ENCODE measurements around the gene CCDC106.
A peak's percentile ranks its signal among the peaks of the same experiment; 100 is the strongest.

The CCDC106 gene

DNA sequence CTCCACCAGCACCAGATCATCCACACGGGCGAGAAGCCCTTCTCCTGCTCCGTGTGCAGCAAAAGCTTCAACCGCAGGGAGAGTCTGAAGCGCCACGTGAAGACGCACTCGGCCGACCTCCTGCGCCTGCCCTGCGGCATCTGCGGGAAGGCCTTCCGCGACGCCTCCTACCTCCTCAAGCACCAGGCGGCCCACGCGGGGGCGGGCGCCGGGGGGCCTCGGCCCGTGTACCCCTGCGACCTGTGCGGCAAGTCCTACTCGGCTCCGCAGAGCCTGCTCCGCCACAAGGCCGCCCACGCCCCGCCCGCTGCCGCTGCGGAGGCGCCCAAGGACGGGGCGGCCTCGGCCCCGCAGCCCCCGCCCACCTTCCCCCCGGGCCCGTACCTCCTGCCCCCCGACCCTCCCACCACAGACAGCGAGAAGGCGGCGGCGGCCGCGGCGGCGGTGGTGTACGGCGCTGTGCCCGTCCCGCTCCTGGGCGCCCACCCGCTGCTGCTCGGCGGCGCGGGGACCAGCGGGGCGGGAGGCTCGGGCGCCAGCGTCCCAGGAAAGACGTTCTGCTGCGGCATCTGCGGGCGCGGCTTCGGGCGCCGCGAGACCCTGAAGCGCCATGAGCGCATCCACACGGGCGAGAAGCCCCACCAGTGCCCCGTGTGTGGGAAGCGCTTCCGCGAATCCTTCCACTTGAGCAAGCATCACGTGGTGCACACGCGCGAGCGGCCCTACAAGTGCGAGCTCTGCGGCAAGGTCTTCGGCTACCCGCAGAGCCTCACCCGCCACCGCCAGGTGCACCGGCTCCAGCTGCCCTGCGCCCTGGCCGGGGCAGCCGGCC lies 33.1 kb upstream of the CCDC106 start:
- no peak for DNase-seq (ENCODE audit: low spot score)

DNA sequence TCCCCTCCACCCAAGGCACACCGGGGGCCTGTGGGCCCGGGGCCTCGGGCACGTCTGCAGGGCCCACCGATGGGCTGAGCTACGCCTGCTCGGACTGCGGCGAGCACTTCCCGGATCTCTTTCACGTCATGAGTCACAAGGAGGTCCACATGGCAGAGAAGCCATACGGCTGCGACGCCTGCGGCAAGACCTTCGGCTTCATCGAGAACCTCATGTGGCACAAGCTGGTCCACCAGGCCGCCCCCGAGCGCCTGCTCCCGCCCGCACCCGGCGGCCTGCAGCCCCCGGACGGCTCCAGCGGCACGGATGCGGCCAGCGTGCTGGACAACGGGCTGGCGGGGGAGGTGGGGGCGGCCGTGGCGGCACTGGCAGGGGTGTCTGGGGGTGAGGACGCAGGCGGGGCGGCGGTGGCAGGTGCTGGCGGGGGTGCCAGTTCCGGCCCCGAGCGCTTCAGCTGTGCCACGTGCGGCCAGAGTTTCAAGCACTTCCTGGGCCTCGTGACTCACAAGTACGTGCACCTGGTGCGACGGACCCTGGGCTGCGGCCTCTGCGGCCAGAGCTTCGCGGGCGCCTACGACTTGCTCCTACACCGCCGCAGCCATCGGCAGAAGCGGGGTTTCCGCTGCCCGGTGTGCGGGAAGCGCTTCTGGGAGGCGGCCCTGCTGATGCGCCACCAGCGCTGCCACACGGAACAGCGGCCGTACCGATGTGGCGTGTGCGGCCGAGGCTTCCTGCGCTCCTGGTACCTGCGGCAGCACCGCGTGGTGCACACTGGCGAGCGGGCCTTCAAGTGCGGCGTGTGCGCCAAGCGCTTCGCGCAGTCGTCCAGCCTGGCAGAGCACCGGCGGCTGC lies 32.2 kb upstream of the CCDC106 start:
- no peak for DNase-seq (ENCODE audit: low spot score)

DNA sequence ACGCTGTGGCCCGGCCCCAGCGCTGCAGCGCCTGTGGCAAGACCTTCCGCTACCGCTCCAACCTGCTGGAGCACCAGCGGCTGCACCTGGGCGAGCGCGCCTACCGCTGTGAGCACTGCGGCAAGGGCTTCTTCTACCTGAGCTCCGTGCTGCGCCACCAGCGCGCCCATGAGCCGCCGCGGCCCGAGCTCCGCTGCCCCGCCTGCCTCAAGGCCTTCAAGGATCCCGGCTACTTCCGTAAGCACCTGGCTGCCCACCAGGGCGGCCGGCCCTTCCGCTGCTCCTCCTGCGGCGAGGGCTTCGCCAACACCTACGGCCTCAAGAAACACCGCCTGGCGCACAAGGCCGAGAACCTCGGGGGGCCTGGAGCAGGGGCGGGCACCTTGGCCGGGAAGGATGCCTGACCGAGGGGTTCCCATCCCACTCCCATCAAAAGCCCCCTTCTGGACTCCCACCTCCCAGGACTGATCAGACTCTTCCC lies 31.6 kb upstream of the CCDC106 start:
- no peak for DNase-seq (ENCODE audit: low spot score)

- no peak for DNase-seq (ENCODE audit: low spot score)
Measured at GRCh38 chr19:55617426-55617825, 30.6 kb upstream of the CCDC106 start.

- DNase-seq (ENCODE audit: low spot score), result no peak
Measured at GRCh38 chr19:55618426-55618825, 29.6 kb upstream of the CCDC106 start.

- no peak for DNase-seq (ENCODE audit: low spot score)
Measured at GRCh38 chr19:55619286-55619685, 28.7 kb upstream of the CCDC106 start.

DNA sequence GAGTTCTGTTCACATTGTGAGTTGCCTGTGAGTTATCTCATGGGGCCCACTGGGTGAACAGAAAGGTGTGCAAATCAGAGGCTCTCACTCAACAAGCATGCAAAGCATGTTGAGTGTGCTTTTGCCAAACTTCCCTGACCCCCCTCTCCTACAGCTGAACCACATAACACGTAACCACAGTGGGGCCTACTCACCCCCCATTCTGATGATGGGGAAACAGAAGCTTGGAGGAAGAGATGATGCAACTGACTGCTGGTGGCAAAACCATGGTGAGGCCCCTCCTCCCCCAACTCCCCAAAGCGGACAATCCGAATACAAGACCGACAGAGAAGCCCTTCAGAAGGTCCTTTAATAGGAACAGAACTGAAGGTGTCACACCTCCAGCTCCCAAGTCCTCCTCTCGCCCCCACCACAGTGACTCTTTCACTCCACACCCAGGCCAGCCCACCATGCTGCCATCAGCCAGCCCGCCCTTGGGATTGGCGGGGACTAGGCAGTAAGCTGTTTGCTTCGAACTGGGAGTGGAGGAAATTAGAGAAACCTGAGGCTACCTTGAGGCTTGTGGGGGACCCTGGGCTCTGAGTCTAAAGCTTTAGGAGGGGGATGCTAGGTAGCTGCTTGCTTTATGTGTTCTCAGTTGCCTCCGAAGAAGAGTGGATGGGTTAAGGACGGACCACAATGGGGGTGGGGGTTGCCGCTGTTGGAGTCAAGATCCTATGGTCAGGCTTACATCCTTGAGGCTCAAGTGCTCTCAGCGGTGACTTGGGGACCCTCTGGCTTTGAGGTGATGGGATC lies 27.4 kb upstream of the CCDC106 start:
- DNase-seq (ENCODE audit: low spot score), result no peak

DNA sequence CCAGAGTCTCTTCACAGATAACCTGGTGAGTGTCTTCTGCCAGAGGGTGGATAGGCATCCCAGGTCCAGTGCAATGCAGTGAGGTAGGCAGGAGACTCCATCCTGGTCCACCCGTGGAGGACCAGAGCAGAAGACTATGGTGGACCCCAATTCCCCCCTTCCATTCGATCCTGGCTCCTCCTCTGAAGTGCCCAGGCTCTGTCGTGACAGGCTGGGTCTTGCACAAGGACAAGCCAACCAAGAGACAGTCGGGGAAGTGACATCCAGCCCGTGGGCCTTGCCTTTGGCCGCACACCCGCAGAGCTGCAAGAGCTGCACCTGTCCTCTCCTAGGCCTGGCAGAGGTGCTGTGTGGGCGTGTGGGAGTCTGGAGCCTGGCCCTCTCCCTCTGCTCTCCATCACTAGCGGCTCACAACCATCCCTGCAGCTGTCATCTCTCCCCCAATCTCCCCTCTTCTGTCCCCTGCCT lies 26.8 kb upstream of the CCDC106 start:
- no peak for DNase-seq (ENCODE audit: low spot score)

DNA sequence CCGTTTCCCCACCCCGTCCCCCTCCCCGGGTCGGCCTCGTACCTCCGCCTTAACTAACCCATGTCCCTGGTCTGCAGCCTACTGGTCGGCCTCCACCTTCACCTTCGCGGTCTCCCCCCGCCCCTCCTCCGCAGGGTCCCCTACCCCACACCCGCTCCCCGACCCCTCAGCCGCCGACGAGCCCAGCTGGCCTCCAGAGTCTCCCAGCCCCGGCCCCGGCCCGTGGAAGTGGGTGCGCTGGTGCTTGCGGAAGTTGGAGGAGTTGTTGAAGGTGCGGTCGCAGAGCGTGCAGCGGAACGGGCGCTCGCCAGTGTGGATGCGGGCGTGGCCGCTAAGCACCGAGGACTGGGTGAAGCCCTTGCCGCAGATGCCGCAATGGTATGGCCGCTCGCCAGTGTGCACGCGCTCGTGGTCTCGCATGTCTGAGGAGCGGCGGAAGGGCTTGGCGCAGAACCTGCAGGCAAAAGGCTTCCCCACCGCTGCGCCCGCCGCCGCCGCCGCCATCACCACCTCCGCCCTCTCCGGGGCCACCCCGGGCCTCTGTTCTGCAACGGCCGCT lies 26.3 kb upstream of the CCDC106 start:
- DNase-seq (ENCODE audit: low spot score), result no peak

- DNase-seq (ENCODE audit: low spot score), result no peak
Measured at GRCh38 chr19:55622242-55622969, 25.6 kb upstream of the CCDC106 start.

- no peak for DNase-seq (ENCODE audit: low spot score)
Measured at GRCh38 chr19:55623130-55623529, 24.9 kb upstream of the CCDC106 start.

- no peak for DNase-seq (ENCODE audit: low spot score)
Measured at GRCh38 chr19:55623561-55623960, 24.5 kb upstream of the CCDC106 start.

- peak; percentile 91 for DNase-seq (ENCODE audit: low spot score)
Measured at GRCh38 chr19:55624109-55625003, 23.7 kb upstream of the CCDC106 start, which contains the start of gene ZNF784. ZNF784 (minus strand) TSS chr19:55624566; CDS start chr19:55624561, 5 bp downstream.

DNA sequence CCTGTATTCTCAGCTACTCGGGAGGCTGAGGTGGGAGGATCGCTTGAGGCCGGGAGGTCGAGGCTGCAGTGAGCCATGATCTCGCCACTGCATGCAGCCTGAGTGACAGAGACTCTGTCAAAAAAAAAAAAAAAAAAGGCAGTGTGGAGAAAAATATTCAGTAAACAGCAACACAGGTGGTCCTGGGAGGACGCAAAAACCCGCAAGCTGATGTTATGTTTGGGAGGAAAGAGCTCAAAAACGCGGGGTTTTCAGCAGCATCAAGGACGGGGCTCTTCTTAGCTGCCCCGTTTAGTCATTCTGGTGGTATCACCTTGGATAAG lies 23.0 kb upstream of the CCDC106 start:
- no peak for DNase-seq (ENCODE audit: low spot score)

GRCh38 chr19:55626350-55626749 lies 21.7 kb upstream of the CCDC106 start:
- DNase-seq (ENCODE audit: low spot score), result no peak

DNA sequence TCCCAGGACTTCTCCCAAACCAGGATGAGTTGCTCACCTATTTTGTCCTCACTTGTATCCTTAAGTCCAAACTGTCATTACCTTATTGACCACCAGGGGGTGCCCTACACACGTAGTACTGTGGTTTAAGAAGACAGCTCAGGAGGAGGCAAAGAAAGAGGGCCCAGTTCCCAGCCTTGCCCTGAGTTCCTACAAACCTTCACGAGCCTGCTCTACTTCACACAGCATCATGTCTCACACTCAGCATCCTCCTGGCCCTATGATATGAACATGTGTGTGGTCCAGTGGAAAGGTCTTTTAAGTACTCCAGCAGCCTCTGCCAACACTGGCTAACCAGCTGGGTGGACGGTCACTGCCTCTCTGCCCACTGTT lies 15.6 kb upstream of the CCDC106 start:
- DNase-seq (ENCODE audit: low spot score), result peak; percentile 94

GRCh38 chr19:55633861-55634260 lies 14.2 kb upstream of the CCDC106 start:
- no peak for DNase-seq (ENCODE audit: low spot score)

DNA sequence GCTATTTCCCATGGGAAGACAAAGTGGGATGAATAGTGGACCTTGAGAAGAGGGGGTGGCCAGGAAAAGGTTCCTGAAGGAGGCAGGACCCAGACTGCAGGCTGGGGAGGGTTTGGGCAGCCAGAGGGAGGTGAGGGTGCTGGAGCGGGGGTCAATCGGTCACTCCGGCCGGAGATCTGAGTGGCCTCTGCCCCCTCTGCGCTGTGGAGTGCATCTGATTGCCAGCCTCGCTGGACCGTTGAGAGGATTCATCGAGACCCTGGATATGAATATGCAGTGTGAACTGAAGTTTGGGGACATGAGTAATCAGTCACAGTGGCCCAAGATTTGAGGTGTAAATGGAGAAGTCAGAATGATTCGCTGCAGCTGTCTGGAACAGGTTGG lies 12.7 kb upstream of the CCDC106 start:
- no peak for DNase-seq (ENCODE audit: low spot score)

DNA sequence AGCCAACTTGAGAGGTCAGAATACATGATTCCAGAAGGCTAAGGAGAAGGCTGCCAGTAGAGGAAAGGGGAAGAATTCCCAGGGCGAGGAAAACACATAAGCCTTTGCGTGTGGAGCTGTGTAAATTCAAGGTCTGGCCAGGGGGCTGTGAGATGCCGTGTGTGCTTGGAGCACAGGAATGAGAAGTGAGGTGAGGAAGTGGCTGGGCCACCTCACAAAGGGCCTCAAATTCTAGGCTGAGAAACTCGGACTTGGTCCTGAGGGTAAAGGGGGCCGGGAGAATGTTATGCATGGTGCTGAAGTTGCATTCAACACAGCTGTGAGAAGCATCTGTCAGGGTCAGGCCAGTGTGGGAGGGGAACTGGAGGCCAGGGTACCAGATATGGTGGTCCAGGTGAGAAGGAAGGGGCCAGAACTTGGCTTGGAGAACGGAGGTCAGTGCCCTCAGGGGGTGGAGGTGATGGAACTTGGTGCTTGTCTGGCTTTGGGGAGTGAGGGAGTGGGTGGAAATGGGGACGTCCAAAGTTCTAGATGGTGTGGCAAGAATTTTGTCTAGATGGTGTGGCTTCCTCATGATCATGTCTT lies 12.1 kb upstream of the CCDC106 start:
- no peak for DNase-seq (ENCODE audit: low spot score)

- DNase-seq (ENCODE audit: low spot score), result no peak
Measured at GRCh38 chr19:55636723-55637122, 11.3 kb upstream of the CCDC106 start.

Data from kidney tubule cell (primary cell).